Natural killer cell treated with Interleukin-12 subunit alpha and Interleukin-12 subunit beta and Interleukin-15 and Interleukin-18, amount 100 ng/mL, for 72 hours (primary cell): ENCODE measurements around the gene CLEC10A. TPM values are rescaled to one million over a fixed set of nuclear protein-coding genes. Genes with fewer than 3 reads are reported as not detected.
"Not testable (repeated sequence)": the region's sequence is repeated elsewhere in the genome, so short reads cannot be mapped to it uniquely, and the experiment has no call there.

ENCODE experiments used
- ATAC-seq, 2 donors: fragments of 150-1000 bp; cut with Tn5 transposase in 1 of 2; sonication (Bioruptor Pico), chemical (Tn5 transposase) in 1 of 2; 2 replicates each; pipeline ENCODE4 v1.10.0; 2021
- DNase-seq: peaks from one replicate; pipeline ENCODE4 v3.0.0; 2022; ENCODE audit warnings: low spot score
- H3K27ac Mint-ChIP-seq, 2 donors: 1 replicate in 1 of 2; 2 replicates in 1 of 2; pipeline ENCODE4 v1.8.0; 2022; ENCODE audit warnings: mixed read lengths in 2 of 2, mild to moderate bottlenecking in 1 of 2, moderate library complexity in 1 of 2
- H3K27me3 Mint-ChIP-seq, 2 donors: 1 replicate in 1 of 2; 2 replicates in 1 of 2; pipeline ENCODE4 v1.8.0; 2022; ENCODE audit warnings: mixed read lengths in 2 of 2
- H3K36me3 Mint-ChIP-seq: one replicate; pipeline ENCODE4 v1.8.0; 2022; ENCODE audit warnings: mixed read lengths
- H3K4me1 Mint-ChIP-seq, 2 donors: 1 replicate in 1 of 2; 2 replicates in 1 of 2; pipeline ENCODE4 v1.8.0; 2022; ENCODE audit warnings: low read depth in 2 of 2, mixed read lengths in 2 of 2, mild to moderate bottlenecking in 1 of 2
- H3K4me3 Mint-ChIP-seq: one replicate; pipeline ENCODE4 v1.8.0; 2022; ENCODE audit warnings: mixed read lengths
- H3K9me3 Mint-ChIP-seq: 2 replicates; pipeline ENCODE4 v1.8.0; 2022; ENCODE audit warnings: mixed read lengths
- total RNA-seq, 2 donors: library from RNA; stranded (reverse); gene quantifications; one replicate each; pipeline ENCODE4 v1.2.3, GENCODE V29; 2022

CLEC10A gene
- total RNA-seq, 2 donors from 2014 or later, result not detected

DNA sequence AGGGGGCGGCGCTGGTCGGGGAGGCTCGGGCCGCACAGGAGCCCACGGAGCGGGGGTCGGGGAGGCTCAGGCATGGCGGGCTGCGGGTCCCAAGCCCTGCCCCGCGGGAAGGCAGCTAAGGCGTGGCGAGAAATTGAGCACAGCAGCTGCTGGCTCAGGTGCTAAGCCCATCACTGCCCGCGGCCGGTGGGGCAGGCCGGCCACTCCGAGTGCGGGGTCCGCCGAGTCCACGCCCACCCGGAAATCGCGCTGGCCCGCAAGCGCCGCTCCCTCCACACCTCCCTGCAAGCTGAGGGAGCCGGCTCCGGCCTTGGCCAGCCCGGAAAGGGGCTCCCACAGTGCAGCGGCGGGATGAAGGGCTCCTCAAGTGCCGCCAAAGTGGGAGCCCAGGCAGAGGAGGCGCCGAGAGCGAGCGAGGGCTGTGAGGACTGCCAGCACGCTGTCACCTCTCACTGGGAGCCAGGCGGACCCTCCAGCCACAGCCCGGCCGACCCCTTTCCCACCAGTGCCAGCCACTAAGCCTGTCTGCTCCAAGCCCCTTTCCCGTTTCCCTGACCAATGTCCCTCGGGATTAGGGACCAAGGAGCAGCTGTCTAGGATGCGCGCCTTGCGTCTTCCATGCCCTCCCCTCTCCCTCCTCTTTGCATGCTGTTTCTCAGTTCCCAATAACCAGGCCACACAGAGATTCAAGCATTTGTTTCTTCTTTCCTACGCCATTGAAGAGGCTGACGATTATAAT is 20.8 kb upstream of the CLEC10A start:
- H3K4me3 Mint-ChIP-seq, ATAC-seq, H3K9me3 Mint-ChIP-seq, H3K27ac Mint-ChIP-seq, H3K36me3 Mint-ChIP-seq, DNase-seq, H3K4me1 Mint-ChIP-seq: not testable (repeated sequence)
- peaks cover 5 to 12% of the 10 kb centered on the region in 2 donors for H3K27me3 Mint-ChIP-seq

DNA sequence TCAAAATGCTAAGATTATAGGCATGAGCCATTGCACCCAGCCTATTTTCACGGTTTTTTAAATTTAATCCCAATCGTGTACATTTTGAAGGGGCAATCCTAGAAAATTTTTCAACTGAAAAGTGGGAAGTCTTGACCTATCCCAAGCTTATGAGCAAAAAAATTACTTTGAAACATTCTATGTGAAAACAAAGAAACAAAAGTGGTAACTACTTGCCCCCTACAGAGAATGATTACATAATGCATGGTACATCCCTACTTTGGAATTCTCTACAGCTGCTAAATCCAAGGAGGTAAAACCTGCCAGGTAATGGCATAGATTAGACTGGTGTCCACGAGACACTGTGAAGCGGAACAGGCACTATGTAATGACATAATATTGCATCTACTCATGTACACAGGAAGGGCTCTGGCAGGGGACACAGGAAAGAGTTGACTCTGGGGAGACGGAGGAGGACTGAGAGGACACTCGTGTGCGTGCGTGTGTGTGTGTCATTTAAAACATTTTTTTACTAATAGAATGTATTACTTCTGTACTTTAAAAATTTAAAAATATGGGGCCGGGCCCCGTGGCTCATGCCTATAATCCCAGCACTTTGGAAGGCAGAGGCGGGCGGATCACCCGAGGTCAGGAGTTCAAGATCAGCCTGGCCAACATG is 18.9 kb upstream of the CLEC10A start:
- Mint-ChIP-seq H3K36me3 (no peaks in the 10 kb centered on the region), H3K27ac (no peak overlapping the region), H3K9me3 (no peaks in the 10 kb centered on the region), H3K4me1 (peaks cover 10 to 11% of the 10 kb centered on the region in 2 donors), H3K4me3 (no peak overlapping the region), H3K27me3 (peaks cover 15 to 25% of the 10 kb centered on the region in 2 donors)
- ATAC-seq (no peak), DNase-seq (peak; percentile 22)

DNA sequence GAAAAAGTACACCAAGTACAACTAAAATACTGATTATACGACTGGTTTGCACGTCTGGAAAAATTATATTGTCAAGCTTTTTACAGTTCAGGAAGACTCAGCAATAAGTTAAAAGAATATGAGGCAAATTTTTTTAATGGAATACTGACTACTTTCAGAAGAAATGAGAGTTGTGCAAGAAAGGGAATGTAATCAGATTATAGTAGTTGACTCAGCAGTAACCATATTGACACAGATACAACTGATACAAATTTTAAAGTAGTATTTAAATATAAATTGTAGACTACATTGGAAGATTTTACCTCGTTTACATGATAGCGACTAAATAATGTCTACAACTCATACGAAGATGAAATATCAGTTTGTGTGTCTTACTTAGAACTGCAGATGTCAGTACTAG is 17.9 kb upstream of the CLEC10A start:
- peaks cover 13 to 14% of the 10 kb centered on the region in 2 donors for H3K4me1 Mint-ChIP-seq
- no peaks in the 10 kb centered on the region for H3K36me3 Mint-ChIP-seq
- H3K27me3 Mint-ChIP-seq, result peaks cover 11 to 17% of the 10 kb centered on the region in 2 donors
- H3K4me3 Mint-ChIP-seq, result no peak overlapping the region
- ATAC-seq (no peak), DNase-seq (no peak)
- no peak overlapping the region for H3K27ac Mint-ChIP-seq
- no peaks in the 10 kb centered on the region for H3K9me3 Mint-ChIP-seq

DNA sequence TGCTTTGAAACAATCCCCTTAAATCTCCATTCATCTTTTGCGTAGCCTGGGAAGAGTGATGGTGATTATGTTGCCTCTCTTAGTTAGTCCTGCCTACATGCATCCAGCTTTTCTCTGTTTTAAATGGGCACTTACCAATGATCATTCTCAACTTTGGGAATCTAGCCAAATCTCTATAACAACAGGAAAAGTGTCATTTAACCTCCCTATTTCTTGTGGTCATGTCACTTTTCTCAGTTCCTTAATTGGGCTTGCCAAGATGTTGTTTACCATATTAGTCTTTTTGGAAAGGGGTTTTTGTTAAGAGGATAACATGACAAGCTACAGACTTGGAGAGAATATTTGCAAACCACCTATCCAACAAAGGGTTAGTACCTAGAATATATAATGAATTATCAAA is 15.6 kb upstream of the CLEC10A start:
- H3K9me3 Mint-ChIP-seq, result no peaks in the 10 kb centered on the region
- H3K27me3 Mint-ChIP-seq, result peaks cover 11 to 24% of the 10 kb centered on the region in 2 donors
- DNase-seq, result no peak
- no peak for ATAC-seq
- H3K4me1 Mint-ChIP-seq, result peaks cover 13 to 14% of the 10 kb centered on the region in 2 donors
- no peak overlapping the region for H3K4me3 Mint-ChIP-seq
- no peak overlapping the region for H3K27ac Mint-ChIP-seq
- H3K36me3 Mint-ChIP-seq, result no peaks in the 10 kb centered on the region

DNA sequence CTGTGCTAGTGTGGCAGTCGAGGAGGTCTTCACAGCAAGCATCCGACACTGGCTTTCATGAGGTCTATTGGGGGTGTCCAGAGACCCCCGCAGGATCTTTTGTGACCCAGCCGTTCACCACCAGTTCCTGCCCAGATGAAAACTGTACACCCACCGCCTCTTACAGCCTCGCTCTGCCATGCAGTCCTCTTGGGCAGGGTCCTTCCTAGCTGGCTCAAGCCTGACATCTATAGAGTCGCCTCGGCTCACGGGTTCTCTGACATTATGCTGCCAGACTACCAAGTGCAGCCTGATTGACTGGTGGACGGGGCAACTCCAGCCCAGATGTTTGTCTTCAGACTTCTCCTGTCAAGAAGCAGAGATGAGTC is 14.6 kb upstream of the CLEC10A start:
- ATAC-seq (no peak), DNase-seq (peak; percentile 39)
- H3K9me3 Mint-ChIP-seq, result no peaks in the 10 kb centered on the region
- H3K4me3 Mint-ChIP-seq, result peak overlapping the region; percentile 35
- H3K36me3 Mint-ChIP-seq, result no peaks in the 10 kb centered on the region
- peaks cover 11 to 24% of the 10 kb centered on the region in 2 donors for H3K27me3 Mint-ChIP-seq
- no peak overlapping the region for H3K27ac Mint-ChIP-seq
- peaks cover 13 to 14% of the 10 kb centered on the region in 2 donors for H3K4me1 Mint-ChIP-seq

DNA sequence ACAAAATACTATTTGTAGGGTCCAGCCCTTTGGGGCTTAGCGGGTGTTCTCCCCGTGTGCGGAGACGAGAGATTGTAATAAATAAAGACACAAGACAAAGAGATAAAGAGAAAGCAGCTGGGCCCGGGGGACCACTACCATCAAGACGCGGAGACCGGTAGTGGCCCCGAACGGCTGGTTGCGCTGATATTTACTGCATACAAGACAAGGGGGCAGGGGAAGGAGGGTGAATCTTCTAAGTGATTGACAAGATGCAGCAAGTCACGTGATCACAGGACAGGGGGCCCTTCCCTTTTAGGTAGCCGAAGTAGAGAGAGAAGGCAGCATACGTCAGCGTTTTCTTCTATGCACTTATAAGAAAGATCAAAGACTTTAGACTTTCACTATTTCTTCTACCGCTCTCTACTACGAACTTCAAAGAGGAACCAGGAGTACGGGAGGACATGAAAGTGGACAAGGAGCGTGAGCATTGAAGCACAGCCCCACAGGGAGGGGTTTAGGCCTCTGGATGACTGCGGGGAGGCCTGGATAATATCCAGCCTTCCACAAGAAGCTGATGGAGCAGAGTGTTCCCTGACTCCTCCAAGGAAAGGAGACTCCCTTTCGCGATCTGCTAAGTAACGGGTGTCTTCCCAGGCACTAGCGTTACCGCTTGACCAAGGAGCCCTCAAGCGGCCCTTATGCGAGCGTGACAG is 11.4 kb upstream of the CLEC10A start:
- not testable (repeated sequence) for H3K4me3 Mint-ChIP-seq, ATAC-seq, H3K27ac Mint-ChIP-seq, H3K9me3 Mint-ChIP-seq, H3K36me3 Mint-ChIP-seq
- Mint-ChIP-seq H3K27me3 (peaks cover 16 to 20% of the 10 kb centered on the region in 2 donors), H3K4me1 (peaks cover 13 to 14% of the 10 kb centered on the region in 2 donors)
- peak; percentile 57 for DNase-seq

DNA sequence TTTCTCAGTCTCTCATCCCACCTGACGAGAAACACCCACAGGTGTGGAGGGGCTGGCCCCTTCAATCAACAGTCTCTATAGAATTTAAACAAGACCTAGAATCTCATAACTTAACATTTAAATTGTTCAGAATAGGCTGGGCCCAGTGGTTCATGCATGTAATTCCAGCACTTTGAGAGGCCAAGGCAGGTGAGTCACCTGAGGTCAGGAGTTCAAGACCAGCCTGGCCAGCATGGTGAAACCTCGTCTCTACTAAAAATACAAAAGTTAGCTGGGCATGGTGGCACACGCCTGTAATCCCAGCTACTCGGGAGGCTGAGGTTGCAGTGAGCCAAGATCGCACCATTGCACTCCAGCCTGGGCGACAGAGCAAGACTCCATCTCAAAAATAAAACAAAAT is 9.5 kb upstream of the CLEC10A start:
- not testable (repeated sequence) for H3K9me3 Mint-ChIP-seq, H3K27ac Mint-ChIP-seq, H3K4me3 Mint-ChIP-seq, ATAC-seq, DNase-seq, H3K36me3 Mint-ChIP-seq
- peaks cover 9 to 10% of the 10 kb centered on the region in 2 donors for H3K4me1 Mint-ChIP-seq
- peaks cover 13 to 14% of the 10 kb centered on the region in 2 donors for H3K27me3 Mint-ChIP-seq

DNA sequence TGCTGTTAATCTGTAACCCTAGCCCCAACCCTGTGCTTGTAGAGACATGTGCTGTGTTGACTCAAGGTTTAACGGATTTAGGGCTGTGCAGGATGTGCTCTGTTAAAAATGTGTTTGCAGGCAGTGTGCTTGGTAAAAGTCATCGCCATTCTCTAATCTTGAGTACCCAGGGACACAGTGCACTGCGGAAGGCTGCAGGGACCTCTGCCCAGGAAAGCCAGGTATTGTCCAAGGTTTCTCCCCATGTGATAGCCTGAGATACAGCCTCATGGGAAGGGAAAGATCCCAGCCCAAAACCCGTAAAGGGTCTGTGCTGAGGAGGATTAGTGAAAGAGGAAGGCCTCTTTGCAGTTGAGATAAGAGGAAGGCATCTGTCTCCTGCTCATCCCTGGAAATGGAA is 8.4 kb upstream of the CLEC10A start:
- H3K36me3 Mint-ChIP-seq, H3K9me3 Mint-ChIP-seq, H3K4me3 Mint-ChIP-seq, ATAC-seq, H3K27me3 Mint-ChIP-seq, DNase-seq, H3K27ac Mint-ChIP-seq: not testable (repeated sequence)
- H3K4me1 Mint-ChIP-seq, result peaks cover 10 to 11% of the 10 kb centered on the region in 2 donors

DNA sequence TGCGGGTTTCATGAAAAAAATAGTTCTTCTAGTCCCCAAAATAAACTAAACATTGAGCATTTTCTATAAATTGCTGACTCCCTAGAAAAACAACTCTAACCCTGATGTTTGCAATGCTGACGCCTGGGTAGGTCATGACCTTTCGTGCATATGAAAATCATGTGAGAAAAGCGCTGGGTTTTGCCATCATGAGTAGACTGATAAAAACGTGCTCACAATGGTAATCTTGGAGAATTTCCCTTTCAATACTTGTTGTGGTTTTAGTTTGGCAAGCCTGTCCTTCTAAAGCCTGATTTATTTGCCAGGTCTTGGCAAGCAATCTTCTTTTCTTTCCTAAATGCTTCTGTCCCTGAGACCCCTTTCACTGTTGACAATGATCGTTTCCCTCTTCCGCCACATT is 4.0 kb upstream of the CLEC10A start:
- DNase-seq, result no peak
- Mint-ChIP-seq H3K4me1 (peaks cover 27 to 30% of the 10 kb centered on the region in 2 donors), H3K4me3 (no peak overlapping the region), H3K9me3 (no peaks in the 10 kb centered on the region), H3K27ac (no peak overlapping the region), H3K36me3 (no peaks in the 10 kb centered on the region), H3K27me3 (peaks cover 0 to 9% of the 10 kb centered on the region in 2 donors)
- no peak for ATAC-seq

DNA sequence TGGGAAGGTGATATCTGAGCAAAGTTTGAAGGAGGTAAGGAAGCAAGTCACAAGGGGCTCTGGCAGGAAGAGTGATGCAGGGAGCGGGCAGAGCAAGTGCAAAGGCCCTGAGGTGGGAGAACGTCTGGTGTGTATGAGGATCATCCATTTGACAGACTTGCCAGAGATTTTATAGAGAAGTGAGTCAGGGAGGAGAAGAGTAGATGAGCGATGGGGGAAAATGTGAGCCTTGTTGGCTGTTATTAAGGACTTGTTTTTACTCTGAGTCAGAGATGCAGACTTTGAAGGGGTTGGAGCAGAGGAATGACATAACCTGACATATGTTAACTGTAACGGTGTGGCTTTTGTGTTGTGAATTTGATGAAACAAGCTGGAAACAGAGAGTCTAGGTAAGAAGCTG is 3.5 kb upstream of the CLEC10A start:
- no peaks in the 10 kb centered on the region for H3K9me3 Mint-ChIP-seq
- H3K36me3 Mint-ChIP-seq, result no peaks in the 10 kb centered on the region
- DNase-seq (no peak), ATAC-seq (no peak)
- H3K4me1 Mint-ChIP-seq, result peaks cover 27 to 30% of the 10 kb centered on the region in 2 donors
- no peak overlapping the region for H3K27ac Mint-ChIP-seq
- no peak overlapping the region for H3K4me3 Mint-ChIP-seq
- peaks cover 0 to 9% of the 10 kb centered on the region in 2 donors for H3K27me3 Mint-ChIP-seq

DNA sequence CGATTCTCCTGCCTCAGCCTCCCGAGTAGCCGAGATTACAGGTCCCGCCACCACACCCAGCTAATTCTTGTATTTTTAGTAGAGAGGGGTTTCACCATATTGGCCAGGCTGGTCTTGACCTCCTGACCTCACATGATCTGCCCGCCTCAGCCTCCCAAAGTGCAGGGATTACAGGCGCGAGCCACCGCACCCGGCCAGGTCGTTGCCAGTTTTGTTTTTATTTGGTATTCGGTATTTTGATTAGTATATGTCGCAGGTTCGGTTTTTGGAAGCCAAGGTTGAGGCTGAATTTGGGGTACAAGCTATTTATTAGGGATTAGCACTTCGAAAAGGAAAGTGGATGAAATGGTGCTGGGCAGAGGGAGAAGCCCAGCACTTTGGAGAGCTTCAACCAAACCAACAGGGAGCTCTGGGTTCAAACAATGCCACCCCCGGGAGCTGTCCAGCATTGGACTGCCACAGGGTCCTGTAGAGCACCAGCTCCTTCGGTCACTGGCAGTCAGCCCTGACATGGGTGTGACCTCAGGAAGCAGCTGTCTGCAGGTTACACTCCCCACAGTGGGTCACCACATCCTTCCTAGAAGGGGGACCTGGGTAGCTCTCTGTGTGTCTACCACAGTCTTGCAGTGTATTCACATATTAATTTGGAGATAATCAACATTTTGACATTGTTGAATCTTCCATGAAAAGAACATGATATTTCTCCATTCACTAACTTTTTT is 1.5 kb upstream of the CLEC10A start:
- DNase-seq (peak; percentile 67), ATAC-seq (peak; percentile 91 to 97)
- no peaks in the 10 kb centered on the region for H3K36me3 Mint-ChIP-seq
- H3K4me3 Mint-ChIP-seq, result peak overlapping the region; percentile 57
- H3K27ac Mint-ChIP-seq, result peak overlapping the region in 1 of 2 donors; percentile 25
- no peaks in the 10 kb centered on the region for H3K9me3 Mint-ChIP-seq
- peaks cover 0 to 4% of the 10 kb centered on the region in 2 donors for H3K27me3 Mint-ChIP-seq
- H3K4me1 Mint-ChIP-seq, result peaks cover 35 to 36% of the 10 kb centered on the region in 2 donors

DNA sequence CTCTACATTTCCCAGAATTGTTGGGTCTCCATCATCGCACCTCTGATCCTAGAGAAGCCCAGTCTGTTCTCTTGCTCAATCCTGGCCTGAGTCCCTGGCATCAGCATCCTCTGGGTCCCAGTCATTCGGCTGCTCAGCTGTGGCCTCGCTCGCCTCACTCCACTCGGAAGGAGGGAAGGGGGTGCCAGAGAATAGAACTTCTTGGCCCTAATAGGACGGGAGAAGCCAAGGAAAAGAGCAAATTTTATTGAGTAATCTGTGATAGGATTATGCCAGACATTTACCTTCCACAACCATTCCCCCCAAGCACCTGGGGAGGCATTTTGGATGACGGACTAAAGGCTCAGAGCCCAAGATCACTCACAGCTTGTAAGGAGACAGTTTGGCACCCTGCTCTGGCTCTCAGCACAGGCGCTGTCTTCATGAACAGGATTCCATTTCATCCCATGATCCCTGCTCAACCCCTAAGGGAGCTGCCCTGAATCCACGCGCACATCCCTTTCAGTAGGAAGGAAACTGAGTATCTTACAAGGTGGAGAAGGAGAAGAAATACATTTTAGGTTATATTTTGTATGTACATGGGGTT is 498 bp upstream of the CLEC10A start:
- no peaks in the 10 kb centered on the region for H3K27me3 Mint-ChIP-seq
- H3K4me1 Mint-ChIP-seq, result peaks cover 35 to 36% of the 10 kb centered on the region in 2 donors
- no peak for ATAC-seq
- H3K9me3 Mint-ChIP-seq, result no peaks in the 10 kb centered on the region
- no peak for DNase-seq
- H3K36me3 Mint-ChIP-seq, result no peaks in the 10 kb centered on the region
- H3K4me3 Mint-ChIP-seq, result no peak overlapping the region
- H3K27ac Mint-ChIP-seq, result peak overlapping the region in 1 of 2 donors; percentile 57

DNA sequence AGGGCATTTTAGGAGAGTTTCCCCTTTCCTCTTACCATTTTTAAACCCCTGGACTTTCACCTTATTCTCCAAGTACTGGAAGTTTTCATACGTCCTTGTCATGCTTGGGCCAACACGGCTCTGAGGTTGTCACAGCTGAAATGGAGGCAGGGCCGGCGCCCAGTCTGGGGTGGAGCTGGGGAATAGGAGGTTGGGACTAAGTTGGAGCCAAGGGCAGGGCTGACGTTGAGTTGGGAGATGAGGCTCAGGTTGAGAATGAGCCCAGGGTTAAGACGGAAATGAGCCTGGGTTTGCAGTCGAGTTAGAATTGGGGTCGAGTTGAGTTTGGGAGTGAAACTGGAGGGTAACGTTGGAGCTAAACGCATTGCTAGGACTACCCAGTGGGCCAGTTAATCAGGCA is 1.3 kb downstream of the CLEC10A start:
- no peak overlapping the region for H3K4me3 Mint-ChIP-seq
- no peaks in the 10 kb centered on the region for H3K9me3 Mint-ChIP-seq
- H3K27me3 Mint-ChIP-seq, result no peaks in the 10 kb centered on the region
- ATAC-seq (no peak), DNase-seq (no peak)
- peaks cover 26 to 34% of the 10 kb centered on the region in 2 donors for H3K4me1 Mint-ChIP-seq
- no peak overlapping the region for H3K27ac Mint-ChIP-seq
- H3K36me3 Mint-ChIP-seq, result no peaks in the 10 kb centered on the region
